GM12874 (cell line): ENCODE measurements around the gene FAM24B.

Experiments
- CTCF ChIP-seq: IDR thresholded peaks from 2 replicates; pipeline ENCODE4 v1.5.1; 2011; ENCODE audit warnings: low read depth, mild to moderate bottlenecking, control low read depth, low read length, moderate library complexity; ENCODE audit not compliant: insufficient read depth

FAM24B gene

GRCh38 chr10:122861711-122862161, 17.6 kb downstream of the FAM24B start:
- TF ChIP-seq CTCF = no peak

DNA sequence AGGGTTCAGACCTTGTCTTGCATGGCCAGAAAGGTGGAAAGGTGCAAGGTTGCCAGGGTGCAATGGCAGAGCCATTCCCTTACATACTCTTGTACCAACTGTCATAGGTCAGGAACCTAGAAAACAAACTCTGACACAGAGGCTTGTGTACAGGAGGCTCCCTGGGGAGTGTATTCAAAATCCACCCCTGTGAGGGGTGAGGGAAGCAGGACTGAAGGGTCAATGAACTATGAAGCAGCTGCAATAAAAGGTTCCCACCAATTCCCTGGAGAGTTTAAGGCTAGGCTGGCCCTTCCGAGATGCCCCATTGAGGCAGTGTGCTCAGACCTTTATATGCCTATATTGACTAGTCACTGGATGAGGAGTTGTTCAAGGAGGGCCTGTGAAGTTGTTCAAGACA, 19.9 kb downstream of the FAM24B start:
- no peak for TF ChIP-seq CTCF

- no peak for TF ChIP-seq CTCF
Observed at GRCh38 chr10:122856902-122857301, 22.5 kb downstream of the FAM24B start.

DNA sequence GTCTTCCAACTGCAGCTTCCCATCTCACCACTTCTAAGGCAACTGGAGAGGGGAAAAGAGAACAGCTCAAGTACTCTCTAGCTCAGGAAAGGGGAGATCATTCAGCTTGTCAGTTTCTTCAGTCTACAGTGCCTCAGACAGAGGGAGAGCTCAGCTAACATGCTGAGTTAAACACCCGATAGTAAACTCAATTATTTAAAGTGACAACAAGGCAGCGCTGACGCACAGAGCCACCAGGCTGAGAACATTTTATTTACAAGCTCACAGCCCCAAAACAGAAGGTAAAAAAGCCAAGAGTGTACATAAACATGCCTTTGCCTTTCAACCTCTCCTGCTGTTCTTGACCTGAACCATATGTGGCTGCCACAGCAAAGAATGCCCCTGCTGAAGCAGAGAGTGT, 23.6 kb downstream of the FAM24B start:
- no peak for TF ChIP-seq CTCF

GRCh38 chr10:122854648-122855047, 24.7 kb downstream of the FAM24B start:
- TF ChIP-seq CTCF = no peak

- no peak for TF ChIP-seq CTCF
Observed at GRCh38 chr10:122853665-122854313, 25.6 kb downstream of the FAM24B start.

DNA sequence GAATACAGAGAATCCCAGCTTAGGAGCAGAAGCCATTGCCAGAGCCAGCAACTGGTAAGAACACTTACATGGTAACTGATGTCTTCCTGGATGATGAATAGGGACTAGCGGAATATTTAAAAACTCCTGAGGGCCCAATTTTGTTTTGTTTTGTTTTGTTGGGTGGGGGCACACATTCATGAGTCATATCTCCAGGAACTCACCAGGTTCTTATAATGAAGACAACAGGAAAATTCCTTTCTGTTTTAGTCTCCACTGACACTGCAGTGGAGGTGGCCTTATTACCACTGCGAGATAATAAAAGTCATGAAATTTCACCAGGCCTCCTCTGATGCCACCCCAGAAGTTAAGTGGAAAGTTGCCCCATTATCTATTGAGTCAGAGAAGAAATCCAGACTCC, 27.1 kb downstream of the FAM24B start:
- no peak for TF ChIP-seq CTCF
